IMR-90 (cell line): ENCODE data around the gene TRMT11. TPM values are rescaled to one million over a fixed set of nuclear protein-coding genes. Genes with fewer than 3 reads are reported as not detected.

Experiments
- ATAC-seq: fragments of 200-7000 bp; cut with Tn5 transposase; 2 replicates; pipeline ENCODE4 v1.9.1; 2020; ENCODE audit warnings: low read depth, mild to moderate bottlenecking, moderate library complexity
- BruUV-seq: library from RNA; stranded (reverse); fragments of 400-500 nt; replicated peaks from 2 replicates; lab custom pipeline; 2021; lab: Mats Ljungman, UMichigan
- CTCF ChIA-PET: fragments of 300-600 bp; formaldehyde crosslinking; extraction: SDS; loops from one replicate; lab custom pipeline; 2021; ENCODE audit warnings: antibody characterized with exemption; lab: Yijun Ruan, JAX
- POLR2A ChIA-PET: fragments of 300-600 bp; sonication (Branson Sonifier 250); formaldehyde crosslinking; loops from one replicate; lab custom pipeline; 2022; ENCODE audit warnings: antibody characterized with exemption; ENCODE audit not compliant: unreplicated experiment; lab: Charles Lee
- DNase-seq: peaks from one replicate; pipeline ENCODE4 v3.0.0; 2013
- H2AFZ ChIP-seq: replicated peaks from 2 replicates; pipeline ENCODE3; 2013; ENCODE audit warnings: low read length, mild to moderate bottlenecking; ENCODE audit not compliant: poor library complexity
- H2AK5ac ChIP-seq: 2 replicates; pipeline ENCODE4 v1.6.1; 2013; ENCODE audit warnings: low read depth, low read length, inconsistent platforms
- H2AK9ac ChIP-seq: replicated peaks from 2 replicates; pipeline ENCODE3; 2013; ENCODE audit warnings: mild to moderate bottlenecking, low read depth, low read length, moderate library complexity; ENCODE audit not compliant: poor library complexity
- H2BK120ac ChIP-seq: 2 replicates; pipeline ENCODE4 v1.6.1; 2013; ENCODE audit warnings: low read depth, low read length, inconsistent platforms
- H2BK15ac ChIP-seq: 3 replicates; pipeline ENCODE4 v1.6.1; 2013; ENCODE audit warnings: low read depth, low read length, inconsistent platforms
- H2BK20ac ChIP-seq: 2 replicates; pipeline ENCODE4 v1.6.1; 2013; ENCODE audit warnings: low read depth, mild to moderate bottlenecking, inconsistent platforms, low read length, moderate library complexity
- H2BK5ac ChIP-seq: 2 replicates; pipeline ENCODE4 v1.6.1; 2013; ENCODE audit warnings: mild to moderate bottlenecking, low read depth, low read length, inconsistent platforms; ENCODE audit not compliant: poor library complexity, severe bottlenecking
- H3K14ac ChIP-seq: replicated peaks from 2 replicates; pipeline ENCODE4 v1.6.1; 2013; ENCODE audit warnings: low read depth, low read length, inconsistent platforms
- H3K18ac ChIP-seq: 2 replicates; pipeline ENCODE4 v1.6.1; 2013; ENCODE audit warnings: low read depth, low read length, control low read depth
- H3K23ac ChIP-seq: 2 replicates; pipeline ENCODE4 v1.6.1; 2013; ENCODE audit warnings: low read depth, low read length, inconsistent platforms
- H3K27ac ChIP-seq: 2 replicates; pipeline ENCODE4 v1.5.1; 2013; ENCODE audit warnings: mild to moderate bottlenecking, control low read depth, low read length; ENCODE audit not compliant: insufficient read depth
- H3K27me3 ChIP-seq: 2 replicates; pipeline ENCODE4 v1.6.1; 2013; ENCODE audit warnings: low read length; ENCODE audit not compliant: control insufficient read depth, insufficient read depth
- H3K36me3 ChIP-seq: 2 replicates; pipeline ENCODE4 v1.6.1; 2013; ENCODE audit warnings: low read length, mixed read lengths; ENCODE audit not compliant: control insufficient read depth, insufficient read depth
- H3K4ac ChIP-seq: 2 replicates; pipeline ENCODE4 v1.6.1; 2013; ENCODE audit warnings: low read depth, low read length, inconsistent platforms
- H3K4me1 ChIP-seq: 2 replicates; pipeline ENCODE4 v1.6.1; 2013; ENCODE audit warnings: low read length, mixed read lengths; ENCODE audit not compliant: control insufficient read depth, insufficient read depth
- H3K4me2 ChIP-seq: 2 replicates; pipeline ENCODE4 v1.6.1; 2013; ENCODE audit warnings: low read depth, mild to moderate bottlenecking, control low read depth, low read length, moderate library complexity
- H3K4me3 ChIP-seq: 2 replicates; pipeline ENCODE4 v1.5.1; 2013; ENCODE audit warnings: low read depth, mild to moderate bottlenecking, control low read depth, low read length, moderate library complexity; ENCODE audit not compliant: insufficient read depth
- H3K56ac ChIP-seq: 2 replicates; pipeline ENCODE4 v1.6.1; 2013; ENCODE audit warnings: low read length, inconsistent platforms; ENCODE audit not compliant: insufficient read depth; ENCODE audit errors: extremely low read depth
- H3K79me1 ChIP-seq, 2 experiments: 2 replicates each; pipeline ENCODE4 v1.6.1; 2013; ENCODE audit warnings: low read length in 2 of 2, inconsistent platforms in 1 of 2, low read depth in 1 of 2
- H3K9ac ChIP-seq: 2 replicates; pipeline ENCODE4 v1.6.1; 2013; ENCODE audit warnings: low read depth, low read length, control low read depth
- H3K9me1 ChIP-seq: 2 replicates; pipeline ENCODE4 v1.6.1; 2013; ENCODE audit warnings: low read length, inconsistent platforms; ENCODE audit not compliant: insufficient read depth
- H3K9me3 ChIP-seq: 2 replicates; pipeline ENCODE4 v1.6.1; 2013; ENCODE audit warnings: low read length; ENCODE audit not compliant: control insufficient read depth, insufficient read depth
- H4K20me1 ChIP-seq: 2 replicates; pipeline ENCODE4 v1.6.1; 2013; ENCODE audit warnings: low read length, inconsistent platforms; ENCODE audit not compliant: insufficient read depth
- H4K5ac ChIP-seq: 2 replicates; pipeline ENCODE4 v1.6.1; 2013; ENCODE audit warnings: mild to moderate bottlenecking, low read depth, low read length, control low read depth
- H4K8ac ChIP-seq, 2 experiments: 2 replicates each; pipeline ENCODE4 v1.6.1; 2013; ENCODE audit warnings: low read depth in 2 of 2, low read length in 2 of 2, control low read depth in 1 of 2, inconsistent platforms in 1 of 2
- H4K91ac ChIP-seq: 2 replicates; pipeline ENCODE4 v1.6.1; 2013; ENCODE audit warnings: low read depth, low read length, inconsistent platforms; ENCODE audit not compliant: insufficient read depth
- BHLHE40 ChIP-seq: fragments of 150-350 bp; IDR thresholded peaks from 2 replicates; pipeline ENCODE4 v1.6.1; 2016; ENCODE audit warnings: mild to moderate bottlenecking, low read depth, low read length
- CEBPB ChIP-seq: IDR thresholded peaks from 2 replicates; pipeline ENCODE4 v1.6.1; 2012; ENCODE audit warnings: low read depth, low read length, improper control_type of control experiment
- CHD1 ChIP-seq: IDR thresholded peaks from 2 replicates; pipeline ENCODE4 v1.6.1; 2012; ENCODE audit warnings: low read depth, low read length, improper control_type of control experiment
- CTCF ChIP-seq: conservative IDR thresholded peaks from 2 replicates; pipeline ENCODE4 v1.5.1; 2012; ENCODE audit warnings: mild to moderate bottlenecking, low read depth, low read length, improper control_type of control experiment
- FOS ChIP-seq: fragments of 150-350 bp; IDR thresholded peaks from 2 replicates; pipeline ENCODE4 v1.6.1; 2016; ENCODE audit warnings: low read depth, low read length
- MAFK ChIP-seq: IDR thresholded peaks from 2 replicates; pipeline ENCODE4 v1.6.1; 2012; ENCODE audit warnings: low read depth, low read length, improper control_type of control experiment
- MAZ ChIP-seq: IDR thresholded peaks from 2 replicates; pipeline ENCODE4 v1.6.1; 2012; ENCODE audit warnings: low read depth, mild to moderate bottlenecking, low read length, improper control_type of control experiment, moderate library complexity, borderline replicate concordance
- MXI1 ChIP-seq: IDR thresholded peaks from 2 replicates; pipeline ENCODE4 v1.6.1; 2012; ENCODE audit warnings: low read depth, mild to moderate bottlenecking, low read length, moderate library complexity, borderline replicate concordance
- NFE2L2 ChIP-seq: fragments of 150-350 bp; IDR thresholded peaks from 2 replicates; pipeline ENCODE4 v1.6.1; 2016; ENCODE audit warnings: low read depth, mild to moderate bottlenecking, low read length
- POLR2A ChIP-seq: IDR thresholded peaks from 2 replicates; pipeline ENCODE4 v1.6.1; 2012; ENCODE audit warnings: mild to moderate bottlenecking, low read depth, low read length
- RAD21 ChIP-seq: IDR thresholded peaks from 2 replicates; pipeline ENCODE4 v1.6.1; 2012; ENCODE audit warnings: low read length, improper control_type of control experiment
- RCOR1 ChIP-seq: IDR thresholded peaks from 2 replicates; pipeline ENCODE4 v1.6.1; 2012; ENCODE audit warnings: mild to moderate bottlenecking, low read length, improper control_type of control experiment; ENCODE audit not compliant: insufficient replicate concordance
- RFX5 ChIP-seq: IDR thresholded peaks from 2 replicates; pipeline ENCODE4 v1.8.0; 2012; ENCODE audit warnings: low read depth, mild to moderate bottlenecking, low read length, moderate library complexity
- SMC3 ChIP-seq: fragments of 150-350 bp; IDR thresholded peaks from 2 replicates; pipeline ENCODE4 v1.6.1; 2016; ENCODE audit warnings: low read depth, mild to moderate bottlenecking, antibody characterized with exemption, low read length, moderate library complexity
- USF2 ChIP-seq: fragments of 150-350 bp; IDR thresholded peaks from 2 replicates; pipeline ENCODE4 v1.6.1; 2017; ENCODE audit warnings: mild to moderate bottlenecking, antibody characterized with exemption, low read length, low read depth
- WGBS, 2 experiments: methylation state at CpG; one replicate each; pipeline versions ENCODE4 v1.1.5 to v1.1.7; 2013; ENCODE audit warnings: missing lambda C conversion rate in 2 of 2; ENCODE audit not compliant: insufficient read length in 1 of 2; ENCODE audit errors: extremely low coverage in 2 of 2; 5-methylcytosine and 5-hydroxymethylcytosine counted together
- dilution Hi-C: fragments of 300-500 bp; cut with HindIII; formaldehyde crosslinking; loops from one replicate; pipeline ENCODE4 v1.14.3; 2018; ENCODE audit warnings: low sequenced_read_pairs; ENCODE audit not compliant: unreplicated experiment
- in situ Hi-C: fragments of 300-500 bp; cut with MboI; formaldehyde crosslinking; loops from 3 replicates; pipeline ENCODE4 v1.14.3; 2019; ENCODE audit warnings: low sequenced_read_pairs, inconsistent platforms, mixed read lengths
- intact Hi-C: fragments of 100-400 bp; cut with micrococcal nuclease; formaldehyde crosslinking; loops from 2 replicates; pipeline ENCODE4 v1.10.0; 2022
- polyA plus RNA-seq, 3 experiments: library from polyadenylated mRNA; depleted of rRNA; stranded (reverse); fragments of >200 nt; gene quantifications; 2 replicates each; pipeline ENCODE4 v1.2.3, GENCODE V29; 2012; ENCODE audit warnings: low replicate concordance in 1 of 3
- total RNA-seq: library from RNA; depleted of rRNA; stranded (reverse); fragments of >200 nt; gene quantifications from 2 replicates; pipeline ENCODE4 v1.2.3, GENCODE V29; 2012
- TF ChIP-seq, protein P1 (sequence below): fragments of 150-350 bp; IDR thresholded peaks from 2 replicates; pipeline ENCODE4 v1.6.1; 2016; ENCODE audit warnings: low read depth, mild to moderate bottlenecking, low read length, moderate library complexity, borderline replicate concordance

The TRMT11 gene
- total and polyA plus RNA-seq, 2 of the 4 experiments (the other 2 are of a cell fraction), result 14.3 to 19.0 TPM

GRCh38 chr6:126015863-126016262 lies 29.5 kb downstream of the TRMT11 start:
- no peak overlapping the region for H2BK120ac ChIP-seq
- dilution Hi-C loops (no loop called here), intact Hi-C loops (no loop called here), in situ Hi-C loops (loop anchor here (25.0 kb wide), 1 partner anchor 646 kb away; no protein-coding TSS in a partner anchor)
- WGBS, 2 experiments, result no CpG with 5 or more reads among the region's 1 CpG
- H3K36me3 ChIP-seq, result peaks cover 18% of the 10 kb centered on the region
- no peaks in the 10 kb centered on the region for H3K27me3 ChIP-seq
- DNase-seq, result peak; percentile 16
- TF ChIP-seq MAFK, result no peak
- TF ChIP-seq, protein P1, sequence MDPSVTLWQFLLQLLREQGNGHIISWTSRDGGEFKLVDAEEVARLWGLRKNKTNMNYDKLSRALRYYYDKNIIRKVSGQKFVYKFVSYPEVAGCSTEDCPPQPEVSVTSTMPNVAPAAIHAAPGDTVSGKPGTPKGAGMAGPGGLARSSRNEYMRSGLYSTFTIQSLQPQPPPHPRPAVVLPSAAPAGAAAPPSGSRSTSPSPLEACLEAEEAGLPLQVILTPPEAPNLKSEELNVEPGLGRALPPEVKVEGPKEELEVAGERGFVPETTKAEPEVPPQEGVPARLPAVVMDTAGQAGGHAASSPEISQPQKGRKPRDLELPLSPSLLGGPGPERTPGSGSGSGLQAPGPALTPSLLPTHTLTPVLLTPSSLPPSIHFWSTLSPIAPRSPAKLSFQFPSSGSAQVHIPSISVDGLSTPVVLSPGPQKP, result no peak
- TF ChIP-seq NFE2L2, result no peak
- TF ChIP-seq POLR2A, result no peak
- no peak for TF ChIP-seq MXI1
- TF ChIP-seq SMC3, result no peak
- no peak for TF ChIP-seq RAD21
- TF ChIP-seq CTCF, result no peak
- TF ChIP-seq FOS, result no peak
- no peak for TF ChIP-seq CHD1
- TF ChIP-seq RCOR1, result no peak
- no peak for TF ChIP-seq BHLHE40
- no peak for TF ChIP-seq USF2
- TF ChIP-seq CEBPB, result no peak
- no peak for TF ChIP-seq RFX5
- no peak for TF ChIP-seq MAZ
- CTCF ChIA-PET, result no interaction called here
- H3K9ac ChIP-seq, result no peak overlapping the region
- H3K4ac ChIP-seq, result no peak overlapping the region
- H3K27ac ChIP-seq, result no peak overlapping the region
- H3K18ac ChIP-seq, result no peak overlapping the region
- H3K9me1 ChIP-seq, result no peaks in the 10 kb centered on the region
- no peak overlapping the region for H4K5ac ChIP-seq
- ATAC-seq, result no peak
- no peak overlapping the region for H2BK15ac ChIP-seq
- H3K14ac ChIP-seq, result no peak overlapping the region
- H3K4me2 ChIP-seq, result no peak overlapping the region
- H2BK20ac ChIP-seq, result no peak overlapping the region
- POLR2A ChIA-PET, result no interaction called here
- no peaks in the 10 kb centered on the region for H3K79me1 ChIP-seq
- no peak overlapping the region for H4K91ac ChIP-seq
- no peak overlapping the region for H2AK5ac ChIP-seq
- H3K9me3 ChIP-seq, result no peaks in the 10 kb centered on the region
- no peak overlapping the region for H4K8ac ChIP-seq
- no peaks in the 10 kb centered on the region; the same call in 1 of the 2 replicates for H3K4me1 ChIP-seq
- no peak overlapping the region for H3K56ac ChIP-seq
- H3K23ac ChIP-seq, result no peak overlapping the region
- no TSS peak for BruUV-seq
- H2BK5ac ChIP-seq, result no peak overlapping the region
- no peak overlapping the region for H3K4me3 ChIP-seq
- no peak overlapping the region for H2AFZ ChIP-seq
- H4K20me1 ChIP-seq, result no peaks in the 10 kb centered on the region
- H2AK9ac ChIP-seq, result no peak overlapping the region
